ENCODE measurements around the gene PDHX.

The PDHX gene

DNA sequence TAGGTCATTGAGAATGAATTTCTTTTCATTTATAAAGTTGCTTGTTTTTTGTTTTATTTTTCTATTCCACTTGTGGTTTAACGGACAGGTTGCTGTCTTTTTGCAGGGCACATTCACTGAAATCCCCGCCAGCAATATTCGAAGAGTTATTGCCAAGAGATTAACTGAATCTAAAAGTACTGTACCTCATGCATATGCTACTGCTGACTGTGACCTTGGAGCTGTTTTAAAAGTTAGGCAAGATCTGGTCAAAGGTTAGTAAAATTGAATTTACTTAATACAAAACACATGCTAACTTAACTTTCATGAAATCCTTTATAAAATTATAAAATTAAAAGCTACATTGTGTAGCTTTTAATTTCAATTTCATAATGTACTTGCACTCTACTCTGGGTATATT is 53.6 kb downstream of the PDHX start:
- H3K9me3 ChIP-seq (ENCODE audit: control insufficient read depth, low read length) = no peaks in the 10 kb centered on the region
- H3K27me3 ChIP-seq (replicated peaks; ENCODE audit: control insufficient read depth, insufficient read depth, low read length, poor library complexity, severe bottlenecking) = no peaks in the 10 kb centered on the region
- no peak overlapping the region for H3K4me3 ChIP-seq (ENCODE audit: insufficient read depth, low read depth, low read length, poor library complexity, severe bottlenecking)
- H3K36me3 ChIP-seq (ENCODE audit: control insufficient read depth, insufficient read depth, low read length) = peaks cover 33% of the 10 kb centered on the region
- no peak for DNase-seq
- H3K27ac ChIP-seq (ENCODE audit: insufficient read depth, low read length, poor library complexity, severe bottlenecking) = no peak overlapping the region
- no peaks in the 10 kb centered on the region for H3K4me1 ChIP-seq (ENCODE audit: control insufficient read depth, insufficient read depth, low read length, poor library complexity, severe bottlenecking)

DNA sequence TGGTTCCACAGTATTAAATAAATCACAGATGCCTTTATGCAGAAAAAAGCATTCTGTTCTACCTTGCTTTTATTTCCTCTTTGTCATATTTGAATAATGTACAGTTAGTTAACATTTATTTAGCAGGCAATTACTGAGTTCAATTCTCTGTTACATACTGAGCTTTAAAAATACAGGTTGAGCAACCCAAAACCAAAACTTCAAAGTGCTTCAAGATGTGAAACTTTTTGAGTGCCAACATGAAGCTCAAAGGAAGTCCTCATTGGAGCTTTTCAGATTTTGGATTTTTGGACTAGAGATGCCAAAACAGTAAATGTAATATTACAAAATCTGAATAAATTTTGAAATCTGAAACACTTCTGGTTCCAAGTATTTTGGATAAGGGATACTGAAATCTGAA is 54.1 kb downstream of the PDHX start:
- Histone ChIP-seq H3K36me3 (ENCODE audit: control insufficient read depth, insufficient read depth, low read length) (peaks cover 29% of the 10 kb centered on the region), H3K9me3 (ENCODE audit: control insufficient read depth, low read length) (no peaks in the 10 kb centered on the region), H3K27ac (ENCODE audit: insufficient read depth, low read length, poor library complexity, severe bottlenecking) (no peak overlapping the region), H3K4me3 (ENCODE audit: insufficient read depth, low read depth, low read length, poor library complexity, severe bottlenecking) (no peak overlapping the region), H3K4me1 (ENCODE audit: control insufficient read depth, insufficient read depth, low read length, poor library complexity, severe bottlenecking) (no peaks in the 10 kb centered on the region), H3K27me3 (replicated peaks; ENCODE audit: control insufficient read depth, insufficient read depth, low read length, poor library complexity, severe bottlenecking) (no peaks in the 10 kb centered on the region)
- no peak for DNase-seq

DNA sequence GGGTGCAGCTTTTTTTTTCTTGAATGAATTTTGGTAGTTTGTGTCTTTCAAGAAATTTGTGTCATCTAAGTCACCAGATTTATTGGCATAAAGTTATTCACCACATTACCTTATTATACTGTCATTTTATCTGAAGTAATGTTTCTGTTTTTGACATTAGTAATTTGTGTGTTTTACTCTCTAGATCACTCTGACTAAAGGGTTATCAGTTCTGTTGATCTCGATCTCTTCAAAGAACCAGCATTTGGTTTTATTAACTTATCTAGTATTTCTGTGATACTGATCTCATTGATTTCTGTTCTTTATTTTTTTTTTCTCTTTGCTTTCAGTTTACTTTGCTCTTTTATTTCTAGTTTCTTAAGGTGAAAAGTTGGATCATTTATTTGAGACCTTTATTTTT is 55.5 kb downstream of the PDHX start:
- DNase-seq = no peak
- peaks cover 29% of the 10 kb centered on the region for H3K36me3 ChIP-seq (ENCODE audit: control insufficient read depth, insufficient read depth, low read length)
- no peaks in the 10 kb centered on the region for H3K9me3 ChIP-seq (ENCODE audit: control insufficient read depth, low read length)
- H3K4me1 ChIP-seq (ENCODE audit: control insufficient read depth, insufficient read depth, low read length, poor library complexity, severe bottlenecking) = no peaks in the 10 kb centered on the region
- no peak overlapping the region for H3K27ac ChIP-seq (ENCODE audit: insufficient read depth, low read length, poor library complexity, severe bottlenecking)
- no peaks in the 10 kb centered on the region for H3K27me3 ChIP-seq (replicated peaks; ENCODE audit: control insufficient read depth, insufficient read depth, low read length, poor library complexity, severe bottlenecking)
- no peak overlapping the region for H3K4me3 ChIP-seq (ENCODE audit: insufficient read depth, low read depth, low read length, poor library complexity, severe bottlenecking)

DNA sequence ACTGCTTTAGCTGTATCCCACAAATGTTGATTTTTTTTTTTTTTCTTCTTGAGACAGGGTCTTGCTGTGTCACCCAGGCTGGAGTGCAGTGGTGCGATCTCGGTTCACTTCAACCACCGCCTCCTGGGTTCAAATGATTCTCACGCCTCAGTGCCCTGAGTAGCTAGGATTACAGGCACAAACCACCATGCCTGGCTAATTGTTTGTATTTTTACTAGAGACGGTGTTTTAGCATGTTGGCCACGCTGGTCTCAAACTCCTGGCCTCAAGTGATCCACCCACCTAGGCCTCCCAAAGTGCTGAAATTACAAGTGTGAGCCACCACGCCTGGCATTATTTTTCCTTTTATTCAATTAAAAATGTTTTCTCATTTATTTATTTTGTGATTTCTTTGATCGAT is 55.9 kb downstream of the PDHX start:
- Histone ChIP-seq H3K27ac (ENCODE audit: insufficient read depth, low read length, poor library complexity, severe bottlenecking) (no peak overlapping the region), H3K4me3 (ENCODE audit: insufficient read depth, low read depth, low read length, poor library complexity, severe bottlenecking) (no peak overlapping the region), H3K27me3 (replicated peaks; ENCODE audit: control insufficient read depth, insufficient read depth, low read length, poor library complexity, severe bottlenecking) (no peaks in the 10 kb centered on the region), H3K4me1 (ENCODE audit: control insufficient read depth, insufficient read depth, low read length, poor library complexity, severe bottlenecking) (no peaks in the 10 kb centered on the region), H3K36me3 (ENCODE audit: control insufficient read depth, insufficient read depth, low read length) (peaks cover 33% of the 10 kb centered on the region), H3K9me3 (ENCODE audit: control insufficient read depth, low read length) (no peaks in the 10 kb centered on the region)
- DNase-seq = no peak

DNA sequence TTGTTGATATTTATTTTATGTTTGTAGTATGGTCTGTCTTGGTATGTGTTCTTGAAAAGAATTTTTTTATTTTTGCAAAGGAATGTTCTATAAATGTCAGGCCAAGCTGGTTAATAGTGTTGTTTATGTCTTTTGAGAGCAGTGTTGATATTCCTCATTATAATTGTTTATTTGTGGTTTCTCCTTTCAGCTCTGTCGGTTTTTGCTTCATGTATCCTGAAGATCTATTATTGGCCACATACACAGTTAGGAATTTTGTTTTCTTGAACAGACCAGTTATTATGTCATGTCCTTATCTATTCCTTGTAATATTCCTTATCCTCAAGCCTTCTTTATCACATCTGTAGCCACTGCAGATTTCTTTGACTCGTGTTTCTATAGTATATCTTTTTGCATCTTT is 56.5 kb downstream of the PDHX start:
- Histone ChIP-seq H3K27ac (ENCODE audit: insufficient read depth, low read length, poor library complexity, severe bottlenecking) (no peak overlapping the region), H3K36me3 (ENCODE audit: control insufficient read depth, insufficient read depth, low read length) (peaks cover 36% of the 10 kb centered on the region), H3K4me3 (ENCODE audit: insufficient read depth, low read depth, low read length, poor library complexity, severe bottlenecking) (no peak overlapping the region), H3K27me3 (replicated peaks; ENCODE audit: control insufficient read depth, insufficient read depth, low read length, poor library complexity, severe bottlenecking) (no peaks in the 10 kb centered on the region), H3K9me3 (ENCODE audit: control insufficient read depth, low read length) (no peaks in the 10 kb centered on the region), H3K4me1 (ENCODE audit: control insufficient read depth, insufficient read depth, low read length, poor library complexity, severe bottlenecking) (no peaks in the 10 kb centered on the region)
- no peak for DNase-seq

DNA sequence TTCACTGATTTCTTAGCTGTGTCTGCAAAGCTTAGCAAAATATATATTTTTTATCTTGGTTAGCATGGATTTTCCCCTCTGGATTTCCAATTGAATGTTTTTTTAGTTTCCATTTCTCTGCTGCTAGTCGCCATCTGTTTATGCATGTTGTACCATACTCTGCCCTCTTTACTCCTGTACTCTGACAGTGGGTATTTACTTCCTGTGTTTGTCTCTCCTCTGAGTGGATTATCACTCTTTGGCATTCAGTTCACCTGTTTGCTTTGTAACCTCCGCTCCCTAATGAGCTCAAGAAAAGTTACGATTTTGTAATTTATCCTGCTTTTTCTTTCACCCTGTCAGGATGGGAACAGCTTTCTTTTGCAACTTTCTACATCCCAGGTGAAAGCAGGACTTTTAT is 59.1 kb downstream of the PDHX start:
- Histone ChIP-seq H3K27me3 (replicated peaks; ENCODE audit: control insufficient read depth, insufficient read depth, low read length, poor library complexity, severe bottlenecking) (no peaks in the 10 kb centered on the region), H3K4me3 (ENCODE audit: insufficient read depth, low read depth, low read length, poor library complexity, severe bottlenecking) (no peak overlapping the region), H3K36me3 (ENCODE audit: control insufficient read depth, insufficient read depth, low read length) (peaks cover 32% of the 10 kb centered on the region), H3K27ac (ENCODE audit: insufficient read depth, low read length, poor library complexity, severe bottlenecking) (no peak overlapping the region), H3K4me1 (ENCODE audit: control insufficient read depth, insufficient read depth, low read length, poor library complexity, severe bottlenecking) (no peaks in the 10 kb centered on the region), H3K9me3 (ENCODE audit: control insufficient read depth, low read length) (no peaks in the 10 kb centered on the region)
- no peak for DNase-seq

DNA sequence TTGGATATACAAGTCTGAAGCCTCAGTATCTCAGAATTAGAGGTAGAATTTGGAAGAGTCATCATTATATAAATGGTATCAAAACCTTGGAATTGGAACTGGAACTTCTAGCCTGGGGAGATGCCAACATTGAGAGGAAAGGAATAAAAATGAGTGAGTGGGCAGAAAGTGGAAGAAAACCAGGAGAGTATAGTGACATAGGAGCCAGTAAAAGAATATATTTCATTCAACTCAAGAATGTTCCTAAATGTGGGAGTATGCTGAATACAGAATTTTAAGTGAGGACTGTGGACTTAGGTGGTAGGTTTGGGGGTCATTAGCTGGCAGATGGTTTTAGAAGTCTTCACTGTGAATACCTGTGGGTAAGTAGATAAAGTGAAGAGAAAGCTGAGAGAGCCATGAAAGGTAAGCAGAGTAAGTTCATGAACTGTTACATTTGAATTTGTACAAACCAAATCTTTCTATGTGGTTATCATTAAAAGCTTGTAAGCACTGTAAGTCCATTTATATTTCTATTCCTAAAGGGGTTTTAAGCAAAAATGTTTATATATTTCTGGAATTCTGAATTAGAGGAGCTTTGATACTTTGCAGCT is 60.2 kb downstream of the PDHX start:
- no peaks in the 10 kb centered on the region for H3K9me3 ChIP-seq (ENCODE audit: control insufficient read depth, low read length)
- H3K36me3 ChIP-seq (ENCODE audit: control insufficient read depth, insufficient read depth, low read length) = peaks cover 25% of the 10 kb centered on the region
- DNase-seq = no peak
- no peak overlapping the region for H3K4me3 ChIP-seq (ENCODE audit: insufficient read depth, low read depth, low read length, poor library complexity, severe bottlenecking)
- H3K27ac ChIP-seq (ENCODE audit: insufficient read depth, low read length, poor library complexity, severe bottlenecking) = no peak overlapping the region
- no peaks in the 10 kb centered on the region for H3K4me1 ChIP-seq (ENCODE audit: control insufficient read depth, insufficient read depth, low read length, poor library complexity, severe bottlenecking)
- no peaks in the 10 kb centered on the region for H3K27me3 ChIP-seq (replicated peaks; ENCODE audit: control insufficient read depth, insufficient read depth, low read length, poor library complexity, severe bottlenecking)

DNA sequence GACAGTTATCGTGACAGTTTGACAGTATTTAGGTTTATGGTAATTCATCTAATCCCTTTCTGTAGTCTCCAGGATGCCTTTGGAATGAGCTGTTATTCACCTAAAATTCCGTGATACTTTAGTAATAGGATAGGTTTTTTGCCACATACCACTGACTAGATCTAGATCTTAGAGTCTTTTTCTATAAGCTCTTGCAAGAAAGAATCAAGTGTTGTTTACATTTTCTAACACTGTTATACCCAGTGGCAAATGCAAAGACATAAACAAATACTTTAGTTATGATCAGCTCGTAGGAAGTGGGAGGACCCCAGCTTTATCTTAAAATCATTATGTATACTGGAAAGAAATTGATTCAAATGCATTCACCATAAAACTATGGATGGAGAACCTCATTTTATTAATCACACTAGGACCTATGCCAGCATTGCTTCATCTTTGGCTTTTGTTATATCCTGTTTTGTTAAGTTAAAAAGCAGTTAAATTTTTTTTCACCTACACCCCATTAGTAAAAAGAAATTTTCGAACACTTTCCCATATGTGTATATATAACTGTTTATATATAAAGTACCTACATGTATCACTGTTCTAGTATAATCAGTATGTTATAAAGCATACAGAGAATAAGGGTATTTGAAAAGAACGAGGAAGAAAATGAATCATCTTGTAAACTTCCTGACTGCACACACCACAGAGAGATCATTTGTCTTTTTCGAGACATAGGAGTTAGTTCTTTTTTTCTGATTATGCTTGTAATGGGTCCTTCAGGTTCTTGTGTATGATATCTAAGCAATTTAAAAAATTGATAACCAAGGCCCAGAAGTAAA is 60.9 kb downstream of the PDHX start:
- no peaks in the 10 kb centered on the region for H3K9me3 ChIP-seq (ENCODE audit: control insufficient read depth, low read length)
- no peaks in the 10 kb centered on the region for H3K27me3 ChIP-seq (replicated peaks; ENCODE audit: control insufficient read depth, insufficient read depth, low read length, poor library complexity, severe bottlenecking)
- DNase-seq = no peak
- H3K4me3 ChIP-seq (ENCODE audit: insufficient read depth, low read depth, low read length, poor library complexity, severe bottlenecking) = no peak overlapping the region
- H3K36me3 ChIP-seq (ENCODE audit: control insufficient read depth, insufficient read depth, low read length) = peaks cover 25% of the 10 kb centered on the region
- H3K4me1 ChIP-seq (ENCODE audit: control insufficient read depth, insufficient read depth, low read length, poor library complexity, severe bottlenecking) = no peaks in the 10 kb centered on the region
- H3K27ac ChIP-seq (ENCODE audit: insufficient read depth, low read length, poor library complexity, severe bottlenecking) = no peak overlapping the region

DNA sequence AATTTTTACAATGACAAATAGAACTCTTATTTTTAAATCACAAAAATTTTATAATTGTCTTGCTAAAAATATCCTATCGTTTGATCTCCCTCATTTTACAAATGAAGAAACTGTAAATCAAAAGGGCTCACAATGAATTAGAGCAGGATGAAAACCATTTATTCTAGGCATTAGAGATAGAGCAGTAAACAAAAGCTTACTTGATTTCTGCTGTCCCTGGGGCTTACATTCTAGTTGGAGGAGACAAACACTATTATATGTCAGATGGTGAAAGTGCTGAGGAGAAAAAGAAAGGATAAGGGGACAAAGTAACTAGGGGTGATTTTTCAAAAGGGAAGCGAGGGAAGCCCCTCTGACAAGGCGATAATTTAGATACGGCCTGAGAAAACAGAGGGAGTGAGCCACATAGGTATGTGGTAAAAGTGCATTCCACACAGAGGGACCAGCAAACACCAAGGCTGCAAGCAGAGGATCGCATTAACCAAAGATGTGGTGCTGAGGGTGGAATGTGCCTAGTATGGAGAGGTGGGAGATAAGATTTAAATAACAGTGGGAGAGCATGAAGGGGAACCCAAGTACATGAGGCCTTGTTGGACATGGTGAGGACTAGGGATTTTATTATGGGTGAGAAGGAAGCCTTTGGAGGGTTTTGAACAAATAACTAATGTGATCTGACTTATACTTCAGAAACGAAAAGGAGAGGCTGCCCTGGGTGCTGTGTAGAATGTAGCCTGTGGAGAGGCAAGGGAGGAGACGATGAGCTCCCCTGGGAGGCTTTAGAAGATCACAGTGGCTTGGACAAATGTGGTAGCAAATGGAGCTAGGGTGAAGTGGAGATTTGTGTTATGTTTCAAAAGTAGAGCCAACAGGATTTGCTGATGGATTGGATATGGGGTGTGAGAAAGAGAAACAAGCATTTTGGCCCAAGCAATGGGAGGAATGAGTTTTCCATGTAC is 62.1 kb downstream of the PDHX start:
- no peak for DNase-seq
- H3K4me3 ChIP-seq (ENCODE audit: insufficient read depth, low read depth, low read length, poor library complexity, severe bottlenecking) = no peak overlapping the region
- H3K27ac ChIP-seq (ENCODE audit: insufficient read depth, low read length, poor library complexity, severe bottlenecking) = no peak overlapping the region

DNA sequence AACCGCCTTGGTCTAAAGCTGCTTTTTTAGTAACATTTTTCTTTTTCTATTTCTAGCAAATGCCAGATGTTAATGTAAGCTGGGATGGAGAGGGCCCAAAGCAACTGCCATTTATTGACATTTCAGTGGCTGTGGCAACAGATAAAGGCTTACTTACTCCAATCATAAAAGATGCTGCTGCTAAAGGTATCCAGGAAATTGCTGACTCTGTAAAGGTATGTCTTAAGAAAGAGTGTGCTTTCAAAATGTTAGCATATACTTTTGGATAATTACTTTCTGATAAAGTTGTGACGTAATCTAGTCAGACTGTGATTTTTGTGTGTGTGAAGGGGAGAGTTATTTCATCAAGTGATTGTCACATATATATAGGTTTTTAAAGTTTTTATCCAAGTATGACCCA is 68.1 kb downstream of the PDHX start:
- no peak overlapping the region for H3K27ac ChIP-seq (ENCODE audit: insufficient read depth, low read length, poor library complexity, severe bottlenecking)
- no peaks in the 10 kb centered on the region for H3K4me1 ChIP-seq (ENCODE audit: control insufficient read depth, insufficient read depth, low read length, poor library complexity, severe bottlenecking)

More for the DNA sequence above, 62.1 kb downstream of the PDHX start:
- Histone ChIP-seq H3K27me3 (replicated peaks; ENCODE audit: control insufficient read depth, insufficient read depth, low read length, poor library complexity, severe bottlenecking) (no peaks in the 10 kb centered on the region), H3K36me3 (ENCODE audit: control insufficient read depth, insufficient read depth, low read length) (peaks cover 25% of the 10 kb centered on the region), H3K9me3 (ENCODE audit: control insufficient read depth, low read length) (no peaks in the 10 kb centered on the region), H3K4me1 (ENCODE audit: control insufficient read depth, insufficient read depth, low read length, poor library complexity, severe bottlenecking) (no peaks in the 10 kb centered on the region)

More for the DNA sequence above, 68.1 kb downstream of the PDHX start:
- no peak for DNase-seq
- Histone ChIP-seq H3K36me3 (ENCODE audit: control insufficient read depth, insufficient read depth, low read length) (no peaks in the 10 kb centered on the region), H3K27me3 (replicated peaks; ENCODE audit: control insufficient read depth, insufficient read depth, low read length, poor library complexity, severe bottlenecking) (no peaks in the 10 kb centered on the region), H3K9me3 (ENCODE audit: control insufficient read depth, low read length) (no peaks in the 10 kb centered on the region), H3K4me3 (ENCODE audit: insufficient read depth, low read depth, low read length, poor library complexity, severe bottlenecking) (no peak overlapping the region)
